Midbrain (tissue), 1 donor: ENCODE measurements around the gene COL23A1.
"Not testable (repeated sequence)": the region's sequence is repeated elsewhere in the genome, so short reads cannot be mapped to it uniquely, and the experiment has no call there.

ENCODE experiments used
- DNase-seq: peaks from one replicate; lab custom pipeline; 2025; lab: John Stamatoyannopoulos, UW

Gene COL23A1

GRCh38 chr5:178257650-178258049 is 332.5 kb downstream of the COL23A1 start:
- no peak for DNase-seq

- DNase-seq, result no peak
Observed at GRCh38 chr5:178256746-178257145, 333.4 kb downstream of the COL23A1 start.

GRCh38 chr5:178253632-178254031 is 336.6 kb downstream of the COL23A1 start:
- not testable (repeated sequence) for DNase-seq

GRCh38 chr5:178252258-178252657 is 337.9 kb downstream of the COL23A1 start:
- DNase-seq, result no peak

- no peak for DNase-seq
Observed at GRCh38 chr5:178250263-178250662, 339.9 kb downstream of the COL23A1 start.

GRCh38 chr5:178249191-178249989 is 340.8 kb downstream of the COL23A1 start:
- DNase-seq, result peak; percentile 10

- no peak for DNase-seq
Observed at GRCh38 chr5:178248750-178249149, 341.4 kb downstream of the COL23A1 start.

GRCh38 chr5:178247481-178248456 is 342.4 kb downstream of the COL23A1 start:
- DNase-seq, result no peak

GRCh38 chr5:178246624-178247279 is 343.4 kb downstream of the COL23A1 start:
- no peak for DNase-seq

GRCh38 chr5:178245389-178245788 is 344.8 kb downstream of the COL23A1 start:
- no peak for DNase-seq

GRCh38 chr5:178244576-178244975 is 345.6 kb downstream of the COL23A1 start:
- DNase-seq, result no peak

GRCh38 chr5:178242416-178242815 is 347.8 kb downstream of the COL23A1 start:
- DNase-seq, result no peak

GRCh38 chr5:178241688-178242231 is 348.4 kb downstream of the COL23A1 start:
- DNase-seq, result peak; percentile 5

GRCh38 chr5:178241231-178241663 is 348.9 kb downstream of the COL23A1 start:
- peak; percentile 27 for DNase-seq

GRCh38 chr5:178240766-178241165 is 349.4 kb downstream of the COL23A1 start:
- no peak for DNase-seq

- no peak for DNase-seq
Observed at GRCh38 chr5:178240341-178240741, 349.9 kb downstream of the COL23A1 start.

- DNase-seq, result not testable (repeated sequence)
Observed at GRCh38 chr5:178239626-178240301, 350.4 kb downstream of the COL23A1 start.

GRCh38 chr5:178238711-178239592 is 351.2 kb downstream of the COL23A1 start:
- DNase-seq, result no peak

- DNase-seq, result no peak
Observed at GRCh38 chr5:178238313-178238635, 351.9 kb downstream of the COL23A1 start.
